Vagina (tissue), 2 donors: Measurements from ENCODE around the gene SMARCAD1. TPM values are rescaled to one million over a fixed set of nuclear protein-coding genes. Genes with fewer than 3 reads are reported as not detected.

Experiments used
- DNase-seq, 2 donors: peaks; one replicate each; pipeline ENCODE4 v3.0.0-alpha.2; 2017; ENCODE audit errors: extremely low spot score in 2 of 2
- H3K27ac ChIP-seq: fragments of 200-600 bp; sonication (generic); one replicate; pipeline ENCODE4 v1.5.1; 2019
- H3K27me3 ChIP-seq: fragments of 200-600 bp; sonication (generic); one replicate; pipeline ENCODE4 v1.5.1; 2019
- H3K36me3 ChIP-seq, 2 donors: fragments of 200-600 bp; sonication (generic); one replicate each; pipeline ENCODE4 v1.5.1; 2017 to 2019
- H3K4me1 ChIP-seq: fragments of 200-600 bp; sonication (generic); one replicate; pipeline ENCODE4 v1.5.1; 2019
- H3K4me3 ChIP-seq, 2 donors: fragments of 200-600 bp; sonication (generic); 1 replicate in 1 of 2; 2 replicates in 1 of 2; pipeline ENCODE4 v1.5.1; 2016 to 2019
- H3K9me3 ChIP-seq: fragments of 200-600 bp; sonication (generic); one replicate; pipeline ENCODE4 v1.5.1; 2019
- POLR2A ChIP-seq, 2 donors: fragments of 450-650 bp; IDR thresholded peaks; one replicate each; pipeline ENCODE4 v1.6.1; 2017; ENCODE audit warnings: antibody characterized with exemption in 2 of 2, mild to moderate bottlenecking in 2 of 2, moderate library complexity in 2 of 2
- POLR2AphosphoS5 ChIP-seq, 2 donors: sonication (generic); formaldehyde crosslinking; IDR thresholded peaks; one replicate each; pipeline ENCODE4 v1.9.0; 2017; ENCODE audit warnings: antibody characterized with exemption in 2 of 2, mild to moderate bottlenecking in 2 of 2, low read depth in 1 of 2; ENCODE audit not compliant: insufficient read depth in 1 of 2
- intact Hi-C: fragments of 100-400 bp; cut with DNase I; formaldehyde crosslinking; loops from one replicate; pipeline ENCODE4 v1.15.1; 2023
- total RNA-seq: library from RNA; depleted of rRNA; stranded (reverse); fragments of >200 nt; gene quantifications from one replicate; pipeline ENCODE4 v1.2.3, GENCODE V29; 2016
- TF ChIP-seq, protein P1 (sequence below), 3 experiments: fragments of 450-650 bp in 2 of 3; fragments of 200-600 bp in 1 of 3; sonication (generic) in 1 of 3; IDR thresholded peaks; one replicate each; pipeline ENCODE4 v1.5.1; 2017 to 2019; ENCODE audit warnings: antibody characterized with exemption in 3 of 3, mild to moderate bottlenecking in 2 of 3, moderate library complexity in 2 of 3

SMARCAD1 gene
- total RNA-seq, 1 donor from 2014 or later: 21.6 TPM

DNA sequence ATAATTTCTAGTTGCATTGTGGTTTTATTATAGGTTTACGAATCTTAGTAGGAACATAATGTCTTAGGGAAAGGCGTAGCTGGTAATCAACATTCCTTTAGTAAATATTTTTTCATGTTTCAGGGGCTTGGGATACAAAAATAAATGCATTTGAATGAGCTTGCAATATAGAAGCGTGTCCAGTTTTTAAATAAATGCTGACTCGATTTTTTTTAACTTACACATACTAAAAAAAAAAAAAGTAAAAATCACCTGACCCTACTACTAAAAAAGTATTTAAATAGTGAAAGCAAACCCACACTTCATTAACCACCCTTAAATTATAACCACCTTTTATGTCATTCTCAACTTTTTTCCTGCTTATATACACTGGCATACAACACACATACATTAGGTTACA is 29.6 kb downstream of the SMARCAD1 start:
- H3K27me3 ChIP-seq: no peaks in the 10 kb centered on the region
- H3K9me3 ChIP-seq: no peaks in the 10 kb centered on the region
- intact Hi-C loops: no loop called here
- H3K4me3 ChIP-seq: no peak overlapping the region
- no peak overlapping the region for H3K27ac ChIP-seq
- DNase-seq: no peak
- TF ChIP-seq, protein P1, sequence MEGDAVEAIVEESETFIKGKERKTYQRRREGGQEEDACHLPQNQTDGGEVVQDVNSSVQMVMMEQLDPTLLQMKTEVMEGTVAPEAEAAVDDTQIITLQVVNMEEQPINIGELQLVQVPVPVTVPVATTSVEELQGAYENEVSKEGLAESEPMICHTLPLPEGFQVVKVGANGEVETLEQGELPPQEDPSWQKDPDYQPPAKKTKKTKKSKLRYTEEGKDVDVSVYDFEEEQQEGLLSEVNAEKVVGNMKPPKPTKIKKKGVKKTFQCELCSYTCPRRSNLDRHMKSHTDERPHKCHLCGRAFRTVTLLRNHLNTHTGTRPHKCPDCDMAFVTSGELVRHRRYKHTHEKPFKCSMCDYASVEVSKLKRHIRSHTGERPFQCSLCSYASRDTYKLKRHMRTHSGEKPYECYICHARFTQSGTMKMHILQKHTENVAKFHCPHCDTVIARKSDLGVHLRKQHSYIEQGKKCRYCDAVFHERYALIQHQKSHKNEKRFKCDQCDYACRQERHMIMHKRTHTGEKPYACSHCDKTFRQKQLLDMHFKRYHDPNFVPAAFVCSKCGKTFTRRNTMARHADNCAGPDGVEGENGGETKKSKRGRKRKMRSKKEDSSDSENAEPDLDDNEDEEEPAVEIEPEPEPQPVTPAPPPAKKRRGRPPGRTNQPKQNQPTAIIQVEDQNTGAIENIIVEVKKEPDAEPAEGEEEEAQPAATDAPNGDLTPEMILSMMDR (IDR thresholded peaks at IDR 0.05): no peak
- TF ChIP-seq POLR2A (IDR thresholded peaks at IDR 0.05): no peak
- TF ChIP-seq POLR2AphosphoS5 (IDR thresholded peaks at IDR 0.05; ENCODE audit: insufficient read depth in 1 of 2, low read depth in 1 of 2): no peak
- peaks cover 0 to 9% of the 10 kb centered on the region in 2 donors for H3K36me3 ChIP-seq
- no peaks in the 10 kb centered on the region for H3K4me1 ChIP-seq

DNA sequence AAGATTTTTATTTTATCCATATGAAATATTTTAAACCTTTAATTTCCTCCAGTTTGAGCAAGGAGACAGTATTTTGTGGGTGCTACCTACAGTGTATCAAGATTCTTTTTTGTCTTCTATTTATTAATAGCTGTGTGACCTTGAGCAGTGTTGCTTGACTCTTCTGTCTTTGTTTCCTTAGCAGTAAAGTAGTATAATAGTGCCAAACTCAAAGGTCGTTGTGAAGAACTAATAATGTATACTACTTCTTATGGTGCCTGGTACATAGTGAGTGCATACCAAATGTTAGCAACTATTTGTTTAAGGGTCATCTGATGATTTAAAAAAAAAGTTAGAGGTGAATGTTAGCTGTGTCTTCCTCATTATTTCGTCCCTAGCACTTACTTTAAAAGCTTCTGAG is 30.5 kb downstream of the SMARCAD1 start:
- intact Hi-C loops: no loop called here
- Histone ChIP-seq H3K27ac (no peak overlapping the region), H3K4me3 (no peak overlapping the region), H3K27me3 (no peaks in the 10 kb centered on the region), H3K9me3 (no peaks in the 10 kb centered on the region), H3K36me3 (peaks cover 0 to 13% of the 10 kb centered on the region in 2 donors), H3K4me1 (no peaks in the 10 kb centered on the region)
- no peak for DNase-seq
- TF ChIP-seq POLR2A (IDR thresholded peaks at IDR 0.05) (no peak), POLR2AphosphoS5 (IDR thresholded peaks at IDR 0.05; ENCODE audit: insufficient read depth in 1 of 2, low read depth in 1 of 2) (no peak)
- TF ChIP-seq, protein P1 (IDR thresholded peaks at IDR 0.05): no peak

DNA sequence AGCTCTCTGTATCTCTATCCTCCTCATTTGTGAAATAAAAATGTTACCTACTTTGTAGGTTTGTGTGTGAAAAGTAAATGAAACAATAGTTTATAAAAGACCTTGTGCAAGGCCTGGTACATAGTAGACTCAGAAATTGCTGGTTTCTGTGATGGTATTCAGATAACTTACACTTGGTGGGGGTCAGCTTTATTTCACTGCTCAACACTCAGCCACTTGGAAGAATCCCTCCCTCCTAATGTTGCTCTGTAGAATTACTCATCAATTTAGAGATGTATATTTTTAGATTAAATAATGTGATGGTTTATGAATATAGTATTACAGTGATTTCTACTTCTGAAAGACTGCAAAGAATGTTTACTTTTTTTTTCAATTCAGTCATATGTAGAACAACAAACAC is 32.7 kb downstream of the SMARCAD1 start:
- peaks cover 0 to 20% of the 10 kb centered on the region in 2 donors for H3K36me3 ChIP-seq
- TF ChIP-seq POLR2A (IDR thresholded peaks at IDR 0.05): no peak
- H3K9me3 ChIP-seq: no peaks in the 10 kb centered on the region
- no peaks in the 10 kb centered on the region for H3K27me3 ChIP-seq
- intact Hi-C loops: no loop called here
- no peak overlapping the region for H3K4me3 ChIP-seq
- no peaks in the 10 kb centered on the region for H3K4me1 ChIP-seq
- no peak for DNase-seq
- no peak overlapping the region for H3K27ac ChIP-seq

DNA sequence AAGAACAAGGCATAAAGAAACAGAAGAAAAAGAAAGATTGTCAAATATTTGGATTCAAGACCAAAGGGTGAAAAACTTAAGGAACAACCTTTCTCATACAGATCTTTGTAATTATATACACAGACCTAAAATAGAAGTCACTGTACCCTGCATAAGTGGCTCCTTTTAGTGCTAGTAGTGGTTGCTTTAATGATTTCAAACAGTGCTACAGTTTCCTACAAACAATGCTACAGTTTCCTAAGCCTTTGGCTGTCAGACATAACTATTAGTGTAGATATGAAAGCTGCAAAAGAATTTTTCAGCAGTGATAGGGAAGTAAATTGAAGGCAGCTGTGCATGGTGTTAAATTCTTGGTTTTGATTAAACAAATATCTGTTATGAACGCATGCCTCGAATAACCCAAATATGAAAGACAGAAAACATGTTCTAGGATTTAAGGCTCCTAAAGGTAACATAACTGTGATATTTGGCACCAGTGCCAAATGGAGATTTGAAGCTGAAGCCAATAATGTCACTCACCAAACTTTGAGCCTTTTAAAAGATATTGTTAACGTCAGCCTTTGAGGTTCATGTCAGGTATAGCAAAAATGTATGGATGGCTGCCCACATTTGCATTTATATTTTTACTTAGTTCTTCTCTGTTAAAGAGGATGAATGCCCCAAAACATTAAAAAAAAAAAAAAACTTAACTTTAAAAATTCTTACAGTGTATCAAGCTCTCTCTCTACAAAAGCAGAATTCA is 36.6 kb downstream of the SMARCAD1 start:
- Histone ChIP-seq H3K27me3 (no peaks in the 10 kb centered on the region), H3K36me3 (peaks cover 0 to 20% of the 10 kb centered on the region in 2 donors), H3K9me3 (no peaks in the 10 kb centered on the region), H3K4me1 (no peaks in the 10 kb centered on the region), H3K27ac (no peak overlapping the region), H3K4me3 (no peak overlapping the region)
- intact Hi-C loops: no loop called here
- DNase-seq: no peak
- TF ChIP-seq POLR2AphosphoS5 (IDR thresholded peaks at IDR 0.05; ENCODE audit: insufficient read depth in 1 of 2, low read depth in 1 of 2) (no peak), POLR2A (IDR thresholded peaks at IDR 0.05) (no peak)
- TF ChIP-seq, protein P1 (IDR thresholded peaks at IDR 0.05): no peak

DNA sequence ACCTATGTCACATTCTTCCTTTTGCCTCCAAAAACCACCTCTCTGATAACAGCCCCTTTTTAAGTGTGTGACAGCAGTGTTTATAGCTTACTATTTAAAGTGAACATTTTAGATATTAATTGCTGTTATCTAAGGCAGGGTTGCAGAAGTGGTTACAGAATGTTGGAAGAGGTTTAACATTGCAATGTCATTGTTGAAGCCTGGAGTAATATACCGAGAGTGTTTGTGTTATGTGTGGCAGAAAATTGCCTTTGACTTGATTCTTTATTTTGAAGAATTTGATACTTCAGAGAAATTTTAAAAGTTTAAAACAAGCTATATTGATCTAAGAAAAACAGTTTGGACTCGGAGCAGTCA is 37.1 kb downstream of the SMARCAD1 start:
- Histone ChIP-seq H3K4me1 (no peaks in the 10 kb centered on the region), H3K9me3 (no peaks in the 10 kb centered on the region), H3K27me3 (no peaks in the 10 kb centered on the region), H3K27ac (no peak overlapping the region), H3K4me3 (no peak overlapping the region), H3K36me3 (peaks cover 0 to 20% of the 10 kb centered on the region in 2 donors)
- DNase-seq: no peak
- TF ChIP-seq POLR2AphosphoS5 (IDR thresholded peaks at IDR 0.05; ENCODE audit: insufficient read depth in 1 of 2, low read depth in 1 of 2) (no peak), POLR2A (IDR thresholded peaks at IDR 0.05) (no peak)
- TF ChIP-seq, protein P1 (IDR thresholded peaks at IDR 0.05): no peak
- intact Hi-C loops: no loop called here
